MM.1S (cell line): Measurements from ENCODE around the gene PIK3R2.

Source experiments
- CTCF ChIP-seq: fragments of 300-600 bp; sonication (generic); IDR thresholded peaks from 2 replicates; pipeline ENCODE4 v1.5.1; 2016; ENCODE audit warnings: antibody characterized with exemption, low read length, mixed read lengths
- EZH2 ChIP-seq: fragments of 300-600 bp; sonication (generic); optimal IDR thresholded peaks from 2 replicates; pipeline ENCODE3; 2017; ENCODE audit warnings: low read depth, mild to moderate bottlenecking, antibody characterized with exemption, low read length, mixed read lengths
- EZH2phosphoT487 ChIP-seq: fragments of 300-600 bp; sonication (generic); IDR thresholded peaks from 2 replicates; pipeline ENCODE4 v1.6.1; 2018; ENCODE audit warnings: antibody characterized with exemption, low read length

GRCh38 chr19:18205200-18205892 lies 52.4 kb downstream of the PIK3R2 start:
- TF ChIP-seq CTCF (no peak), EZH2 (no peak), EZH2phosphoT487 (no peak)
